HG02588 (cell line): ENCODE data around the gene CATSPER3.

ENCODE experiments used
- ATAC-seq: cut with Tn5 transposase; IDR thresholded peaks from one replicate; pipeline ENCODE4 v1.9.1; 2021; ENCODE audit warnings: mild to moderate bottlenecking, moderate library complexity; ENCODE audit not compliant: unreplicated experiment

The CATSPER3 gene

GRCh38 chr5:135029477-135030122, 61.9 kb downstream of the CATSPER3 start:
- no peak for ATAC-seq

- ATAC-seq = no peak
These were observed 62.6 kb downstream of the CATSPER3 start for GRCh38 chr5:135030123-135030955.

- no peak for ATAC-seq
These were observed 63.5 kb downstream of the CATSPER3 start for GRCh38 chr5:135030956-135031812.

GRCh38 chr5:135031813-135032694, 64.3 kb downstream of the CATSPER3 start:
- ATAC-seq = no peak

GRCh38 chr5:135032695-135032998, 64.9 kb downstream of the CATSPER3 start:
- ATAC-seq = no peak

GRCh38 chr5:135032999-135033861, 65.5 kb downstream of the CATSPER3 start:
- ATAC-seq = no peak

GRCh38 chr5:135033901-135034235, 66.2 kb downstream of the CATSPER3 start, which contains the start of gene PITX1:
TSS of gene PITX1 (minus strand) at chr5:135034228. CDS start at chr5:135033881, 347 bp downstream.
- no peak for ATAC-seq

GRCh38 chr5:135034236-135034962, 66.7 kb downstream of the CATSPER3 start:
- no peak for ATAC-seq

GRCh38 chr5:135034963-135035677, 67.4 kb downstream of the CATSPER3 start:
- no peak for ATAC-seq

GRCh38 chr5:135035678-135036030, 67.9 kb downstream of the CATSPER3 start:
- no peak for ATAC-seq

GRCh38 chr5:135036405-135036804, 68.7 kb downstream of the CATSPER3 start:
- ATAC-seq = no peak

GRCh38 chr5:135037519-135038204, 70.0 kb downstream of the CATSPER3 start:
- no peak for ATAC-seq

GRCh38 chr5:135038205-135038812, 70.6 kb downstream of the CATSPER3 start:
- ATAC-seq = no peak

- no peak for ATAC-seq
These were observed 71.1 kb downstream of the CATSPER3 start for GRCh38 chr5:135038813-135039270.

- ATAC-seq = no peak
These were observed 71.7 kb downstream of the CATSPER3 start for GRCh38 chr5:135039271-135040033.

GRCh38 chr5:135040034-135040332, 72.3 kb downstream of the CATSPER3 start:
- ATAC-seq = no peak
